Prostate gland (tissue), 2 donors: Measurements from ENCODE around the gene BCL7C. TPM values are rescaled to one million over a fixed set of nuclear protein-coding genes. Genes with fewer than 3 reads are reported as not detected.

Experiments
- DNase-seq: peaks from one replicate; pipeline ENCODE4 v3.0.0-alpha.2; 2019; ENCODE audit warnings: low spot score
- H3K27ac ChIP-seq, 2 donors: fragments of 200-600 bp; sonication (generic); 2 replicates each; pipeline ENCODE4 v1.5.1; 2017 to 2019
- H3K27me3 ChIP-seq: fragments of 200-600 bp; sonication (generic); replicated peaks from 2 replicates; pipeline ENCODE4 v1.5.1; 2019; ENCODE audit not compliant: insufficient read depth
- H3K36me3 ChIP-seq, 2 donors: fragments of 200-600 bp; sonication (generic); 1 replicate in 1 of 2; 2 replicates in 1 of 2; pipeline versions ENCODE4 v1.5.1 to v1.8.1; 2017 to 2019
- H3K4me1 ChIP-seq: fragments of 200-600 bp; sonication (generic); replicated peaks from 2 replicates; pipeline ENCODE4 v1.5.1; 2019
- H3K4me3 ChIP-seq, 2 donors: fragments of 200-600 bp; sonication (generic); 2 replicates each; pipeline ENCODE4 v1.5.1; 2017 to 2019
- H3K9me3 ChIP-seq: fragments of 200-600 bp; sonication (generic); 2 replicates; pipeline ENCODE4 v1.5.1; 2017
- POLR2A ChIP-seq: fragments of 450-650 bp; IDR thresholded peaks from one replicate; pipeline ENCODE4 v1.6.1; 2016; ENCODE audit warnings: antibody characterized with exemption, mild to moderate bottlenecking
- POLR2AphosphoS5 ChIP-seq: sonication (generic); formaldehyde crosslinking; IDR thresholded peaks from one replicate; pipeline ENCODE4 v1.6.1; 2017; ENCODE audit warnings: antibody characterized with exemption
- WGBS: methylation state at CpG from one replicate; pipeline ENCODE4 v1.1.5; 2018; 5-methylcytosine and 5-hydroxymethylcytosine counted together
- intact Hi-C: fragments of 100-400 bp; cut with DNase I; formaldehyde crosslinking; loops from one replicate; pipeline ENCODE4 v1.14.2; 2022
- total RNA-seq, 2 donors: library from RNA; depleted of rRNA; stranded (reverse); fragments of >200 nt; gene quantifications; one replicate each; pipeline ENCODE4 v1.1.0, GENCODE V29; 2016
- TF ChIP-seq, protein P1 (sequence below), 4 experiments: fragments of 200-600 bp in 2 of 4; fragments of 450-650 bp in 2 of 4; sonication (generic) in 2 of 4; IDR thresholded peaks; 1 replicate in 3 of 4; 2 replicates in 1 of 4; pipeline ENCODE4 v1.5.1; 2016 to 2019; ENCODE audit warnings: antibody characterized with exemption in 4 of 4, mild to moderate bottlenecking in 2 of 4, moderate library complexity in 2 of 4

BCL7C gene
- total RNA-seq, 2 donors from 2014 or later, result 54.2 to 54.8 TPM

DNA sequence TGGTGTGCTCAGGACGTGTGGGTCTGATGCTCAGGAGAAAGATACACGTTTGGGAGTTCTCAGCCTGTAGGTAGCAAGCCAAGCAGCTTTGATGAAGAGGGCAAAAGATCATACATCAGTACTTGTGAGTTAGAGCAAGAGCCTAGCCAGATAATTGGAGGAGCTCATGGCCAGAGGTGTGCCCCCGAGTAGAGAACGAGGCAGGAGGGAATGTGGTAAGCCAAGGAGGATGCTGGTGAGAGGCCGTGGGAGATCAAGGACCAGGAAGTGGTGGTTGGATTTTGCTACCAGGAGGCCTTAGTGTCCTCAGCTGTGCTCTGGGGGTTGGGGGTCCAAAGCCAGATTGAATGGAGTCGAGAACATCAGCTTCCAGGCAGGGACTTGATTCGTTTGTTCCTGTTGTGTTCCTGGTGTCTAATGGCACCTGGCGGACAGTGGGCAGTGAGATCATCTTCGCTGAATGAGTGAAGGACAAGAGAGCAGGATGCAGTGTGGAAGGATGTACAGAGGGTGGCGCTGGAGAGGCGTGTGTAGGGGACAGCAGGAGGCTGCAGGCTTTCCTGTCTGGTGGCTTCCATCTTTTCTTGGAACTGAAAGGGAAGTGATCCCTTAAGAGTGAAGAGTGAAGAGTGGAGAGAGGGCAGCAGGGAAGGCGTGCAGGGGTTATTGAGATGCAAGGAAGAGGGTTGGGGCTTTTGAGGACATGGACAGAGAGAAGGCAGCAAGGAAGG lies 41.1 kb upstream of the BCL7C start:
- 60% methylated on average over 12 of the region's 12 CpGs for WGBS
- no peaks in the 10 kb centered on the region for H3K4me1 ChIP-seq
- no peak for DNase-seq
- no peak overlapping the region for H3K4me3 ChIP-seq
- H3K27me3 ChIP-seq, result no peaks in the 10 kb centered on the region
- H3K36me3 ChIP-seq, result peaks cover 0 to 5% of the 10 kb centered on the region in 2 donors
- intact Hi-C loops, result no loop called here
- no peaks in the 10 kb centered on the region for H3K9me3 ChIP-seq
- no peak overlapping the region for H3K27ac ChIP-seq
- TF ChIP-seq, protein P1, sequence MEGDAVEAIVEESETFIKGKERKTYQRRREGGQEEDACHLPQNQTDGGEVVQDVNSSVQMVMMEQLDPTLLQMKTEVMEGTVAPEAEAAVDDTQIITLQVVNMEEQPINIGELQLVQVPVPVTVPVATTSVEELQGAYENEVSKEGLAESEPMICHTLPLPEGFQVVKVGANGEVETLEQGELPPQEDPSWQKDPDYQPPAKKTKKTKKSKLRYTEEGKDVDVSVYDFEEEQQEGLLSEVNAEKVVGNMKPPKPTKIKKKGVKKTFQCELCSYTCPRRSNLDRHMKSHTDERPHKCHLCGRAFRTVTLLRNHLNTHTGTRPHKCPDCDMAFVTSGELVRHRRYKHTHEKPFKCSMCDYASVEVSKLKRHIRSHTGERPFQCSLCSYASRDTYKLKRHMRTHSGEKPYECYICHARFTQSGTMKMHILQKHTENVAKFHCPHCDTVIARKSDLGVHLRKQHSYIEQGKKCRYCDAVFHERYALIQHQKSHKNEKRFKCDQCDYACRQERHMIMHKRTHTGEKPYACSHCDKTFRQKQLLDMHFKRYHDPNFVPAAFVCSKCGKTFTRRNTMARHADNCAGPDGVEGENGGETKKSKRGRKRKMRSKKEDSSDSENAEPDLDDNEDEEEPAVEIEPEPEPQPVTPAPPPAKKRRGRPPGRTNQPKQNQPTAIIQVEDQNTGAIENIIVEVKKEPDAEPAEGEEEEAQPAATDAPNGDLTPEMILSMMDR (IDR thresholded peaks at IDR 0.05), result peak in 3 of 4 experiments; percentile 19 to 41 (median 25)
- TF ChIP-seq POLR2AphosphoS5, result no peak

- WGBS, result 74% methylated on average over 12 of the region's 12 CpGs
- Histone ChIP-seq H3K27ac (no peak overlapping the region), H3K4me1 (no peaks in the 10 kb centered on the region), H3K36me3 (peaks cover 0 to 7% of the 10 kb centered on the region in 2 donors), H3K4me3 (no peak overlapping the region), H3K9me3 (no peaks in the 10 kb centered on the region), H3K27me3 (no peaks in the 10 kb centered on the region)
- intact Hi-C loops, result no loop called here
- TF ChIP-seq POLR2AphosphoS5, result no peak
- TF ChIP-seq, protein P1 (IDR thresholded peaks at IDR 0.05), result no peak
- no peak for TF ChIP-seq POLR2A
- DNase-seq, result no peak
Observed at GRCh38 chr16:30931068-30931650, 37.3 kb upstream of the BCL7C start.

- Histone ChIP-seq H3K9me3 (no peaks in the 10 kb centered on the region), H3K4me3 (no peak overlapping the region), H3K27ac (no peak overlapping the region), H3K4me1 (no peaks in the 10 kb centered on the region), H3K36me3 (peaks cover 0 to 7% of the 10 kb centered on the region in 2 donors), H3K27me3 (no peaks in the 10 kb centered on the region)
- WGBS, result 88% methylated on average over 30 of the region's 35 CpGs
- intact Hi-C loops, result no loop called here
- TF ChIP-seq, protein P1 (IDR thresholded peaks at IDR 0.05), result no peak
- no peak for TF ChIP-seq POLR2AphosphoS5
- no peak for TF ChIP-seq POLR2A
- no peak for DNase-seq
Observed at GRCh38 chr16:30930160-30930571, 36.3 kb upstream of the BCL7C start.

DNA sequence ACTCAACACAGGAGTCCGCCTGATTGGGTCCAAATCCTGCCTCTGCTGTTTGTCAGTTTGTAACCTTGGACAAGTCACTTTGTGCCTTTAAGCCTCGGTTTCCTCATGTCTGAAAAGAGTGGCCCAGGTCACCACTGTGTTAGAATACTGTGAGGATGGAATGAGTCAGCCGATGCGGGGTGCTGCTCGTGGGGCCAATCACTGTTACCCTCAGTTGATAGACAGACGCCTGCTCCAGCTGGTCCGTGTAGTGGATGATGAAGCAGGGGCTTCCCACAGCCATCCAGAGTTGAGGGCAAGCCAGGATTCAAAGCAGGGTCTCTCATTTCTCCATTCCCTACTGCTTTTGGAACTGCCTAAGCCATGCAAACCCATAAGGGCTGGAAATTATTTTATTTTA lies 35.3 kb upstream of the BCL7C start:
- TF ChIP-seq, protein P1 (IDR thresholded peaks at IDR 0.05), result no peak
- TF ChIP-seq POLR2A (no peak), POLR2AphosphoS5 (no peak)
- no peak for DNase-seq
- H3K27ac ChIP-seq, result no peak overlapping the region
- no peaks in the 10 kb centered on the region for H3K27me3 ChIP-seq
- intact Hi-C loops, result no loop called here
- peaks cover 0 to 7% of the 10 kb centered on the region in 2 donors for H3K36me3 ChIP-seq
- no peak overlapping the region for H3K4me3 ChIP-seq
- H3K9me3 ChIP-seq, result no peaks in the 10 kb centered on the region
- no peaks in the 10 kb centered on the region for H3K4me1 ChIP-seq
- WGBS, result 79% methylated on average over 7 of the region's 7 CpGs

- no peak for DNase-seq
- WGBS, result 70% methylated on average over 11 of the region's 11 CpGs
- H3K9me3 ChIP-seq, result no peaks in the 10 kb centered on the region
- H3K4me1 ChIP-seq, result no peaks in the 10 kb centered on the region
- H3K27ac ChIP-seq, result no peak overlapping the region
- intact Hi-C loops, result no loop called here
- H3K36me3 ChIP-seq, result peaks cover 0 to 7% of the 10 kb centered on the region in 2 donors
- H3K27me3 ChIP-seq, result no peaks in the 10 kb centered on the region
- TF ChIP-seq POLR2AphosphoS5, result no peak
- TF ChIP-seq POLR2A, result no peak
- no peak overlapping the region for H3K4me3 ChIP-seq
Observed at GRCh38 chr16:30928390-30928789, 34.5 kb upstream of the BCL7C start.
